WTC11 (cell line): ENCODE data around the gene GSTT2.

Experiments
- CREB1 ChIP-seq: sonication (generic); formaldehyde crosslinking; IDR thresholded peaks from 2 replicates; pipeline ENCODE4 v1.8.0; 2023; ENCODE audit warnings: mild to moderate bottlenecking, missing genetic modification reagents
- CTCF ChIP-seq: fragments of 200-600 bp; IDR thresholded peaks from 2 replicates; pipeline ENCODE4 v1.8.0; 2022; ENCODE audit warnings: antibody characterized with exemption
- ETV6 ChIP-seq: sonication (generic); formaldehyde crosslinking; IDR thresholded peaks from 2 replicates; pipeline ENCODE4 v1.8.1; 2022; ENCODE audit warnings: mild to moderate bottlenecking, missing genetic modification reagents
- FOXP4 ChIP-seq: sonication (generic); formaldehyde crosslinking; IDR thresholded peaks from 2 replicates; pipeline ENCODE4 v1.8.0; 2022; ENCODE audit warnings: mild to moderate bottlenecking, missing genetic modification reagents
- GABPB1 ChIP-seq: sonication (generic); formaldehyde crosslinking; IDR thresholded peaks from 2 replicates; pipeline ENCODE4 v1.8.1; 2023; ENCODE audit warnings: mild to moderate bottlenecking, missing genetic modification reagents
- MAX ChIP-seq: sonication (generic); formaldehyde crosslinking; IDR thresholded peaks from 2 replicates; pipeline ENCODE4 v1.8.0; 2022; ENCODE audit warnings: mild to moderate bottlenecking, missing genetic modification reagents
- NFE2L1 ChIP-seq: sonication (generic); formaldehyde crosslinking; IDR thresholded peaks from 2 replicates; pipeline ENCODE4 v1.8.1; 2023; ENCODE audit warnings: missing genetic modification reagents
- ZBTB21 ChIP-seq: sonication (generic); formaldehyde crosslinking; IDR thresholded peaks from 2 replicates; pipeline ENCODE4 v1.8.1; 2023; ENCODE audit warnings: mild to moderate bottlenecking, missing genetic modification reagents, borderline replicate concordance
- ZNF281 ChIP-seq: sonication (generic); formaldehyde crosslinking; IDR thresholded peaks from 2 replicates; pipeline ENCODE4 v1.8.0; 2023; ENCODE audit warnings: mild to moderate bottlenecking, missing genetic modification reagents

- TF ChIP-seq NFE2L1 (CRISPR knock-in tag) (no peak), CTCF (no peak), ZNF281 (CRISPR knock-in tag) (no peak), CREB1 (CRISPR knock-in tag) (no peak), ETV6 (CRISPR knock-in tag) (no peak), GABPB1 (CRISPR knock-in tag) (no peak), ZBTB21 (CRISPR knock-in tag) (no peak), MAX (CRISPR knock-in tag) (no peak), FOXP4 (CRISPR knock-in tag) (no peak)
Observed at GRCh38 chr22:24027991-24028390, 48.1 kb downstream of the GSTT2 start.
